IMR-90 (cell line): Measurements from ENCODE around the gene HSPA9. TPM values are rescaled to one million over a fixed set of nuclear protein-coding genes. Genes with fewer than 3 reads are reported as not detected.

ENCODE experiments used
- ATAC-seq: fragments of 200-7000 bp; cut with Tn5 transposase; 2 replicates; pipeline ENCODE4 v1.9.1; 2020; ENCODE audit warnings: low read depth, mild to moderate bottlenecking, moderate library complexity
- BruUV-seq: library from RNA; stranded (reverse); fragments of 400-500 nt; replicated peaks from 2 replicates; lab custom pipeline; 2021; lab: Mats Ljungman, UMichigan
- CTCF ChIA-PET: fragments of 300-600 bp; formaldehyde crosslinking; extraction: SDS; loops from one replicate; lab custom pipeline; 2021; ENCODE audit warnings: antibody characterized with exemption; lab: Yijun Ruan, JAX
- POLR2A ChIA-PET: fragments of 300-600 bp; sonication (Branson Sonifier 250); formaldehyde crosslinking; loops from one replicate; lab custom pipeline; 2022; ENCODE audit warnings: antibody characterized with exemption; ENCODE audit not compliant: unreplicated experiment; lab: Charles Lee
- DNase-seq: peaks from one replicate; pipeline ENCODE4 v3.0.0; 2013
- H2AFZ ChIP-seq: replicated peaks from 2 replicates; pipeline ENCODE3; 2013; ENCODE audit warnings: low read length, mild to moderate bottlenecking; ENCODE audit not compliant: poor library complexity
- H2AK5ac ChIP-seq: 2 replicates; pipeline ENCODE4 v1.6.1; 2013; ENCODE audit warnings: low read depth, low read length, inconsistent platforms
- H2AK9ac ChIP-seq: replicated peaks from 2 replicates; pipeline ENCODE3; 2013; ENCODE audit warnings: mild to moderate bottlenecking, low read depth, low read length, moderate library complexity; ENCODE audit not compliant: poor library complexity
- H2BK120ac ChIP-seq: 2 replicates; pipeline ENCODE4 v1.6.1; 2013; ENCODE audit warnings: low read depth, low read length, inconsistent platforms
- H2BK15ac ChIP-seq: 3 replicates; pipeline ENCODE4 v1.6.1; 2013; ENCODE audit warnings: low read depth, low read length, inconsistent platforms
- H2BK20ac ChIP-seq: 2 replicates; pipeline ENCODE4 v1.6.1; 2013; ENCODE audit warnings: low read depth, mild to moderate bottlenecking, inconsistent platforms, low read length, moderate library complexity
- H2BK5ac ChIP-seq: 2 replicates; pipeline ENCODE4 v1.6.1; 2013; ENCODE audit warnings: mild to moderate bottlenecking, low read depth, low read length, inconsistent platforms; ENCODE audit not compliant: poor library complexity, severe bottlenecking
- H3K14ac ChIP-seq: replicated peaks from 2 replicates; pipeline ENCODE4 v1.6.1; 2013; ENCODE audit warnings: low read depth, low read length, inconsistent platforms
- H3K18ac ChIP-seq: 2 replicates; pipeline ENCODE4 v1.6.1; 2013; ENCODE audit warnings: low read depth, low read length, control low read depth
- H3K23ac ChIP-seq: 2 replicates; pipeline ENCODE4 v1.6.1; 2013; ENCODE audit warnings: low read depth, low read length, inconsistent platforms
- H3K27ac ChIP-seq: 2 replicates; pipeline ENCODE4 v1.5.1; 2013; ENCODE audit warnings: mild to moderate bottlenecking, control low read depth, low read length; ENCODE audit not compliant: insufficient read depth
- H3K27me3 ChIP-seq: 2 replicates; pipeline ENCODE4 v1.6.1; 2013; ENCODE audit warnings: low read length; ENCODE audit not compliant: control insufficient read depth, insufficient read depth
- H3K36me3 ChIP-seq: 2 replicates; pipeline ENCODE4 v1.6.1; 2013; ENCODE audit warnings: low read length, mixed read lengths; ENCODE audit not compliant: control insufficient read depth, insufficient read depth
- H3K4ac ChIP-seq: 2 replicates; pipeline ENCODE4 v1.6.1; 2013; ENCODE audit warnings: low read depth, low read length, inconsistent platforms
- H3K4me1 ChIP-seq: 2 replicates; pipeline ENCODE4 v1.6.1; 2013; ENCODE audit warnings: low read length, mixed read lengths; ENCODE audit not compliant: control insufficient read depth, insufficient read depth
- H3K4me2 ChIP-seq: 2 replicates; pipeline ENCODE4 v1.6.1; 2013; ENCODE audit warnings: low read depth, mild to moderate bottlenecking, control low read depth, low read length, moderate library complexity
- H3K4me3 ChIP-seq: 2 replicates; pipeline ENCODE4 v1.5.1; 2013; ENCODE audit warnings: low read depth, mild to moderate bottlenecking, control low read depth, low read length, moderate library complexity; ENCODE audit not compliant: insufficient read depth
- H3K56ac ChIP-seq: 2 replicates; pipeline ENCODE4 v1.6.1; 2013; ENCODE audit warnings: low read length, inconsistent platforms; ENCODE audit not compliant: insufficient read depth; ENCODE audit errors: extremely low read depth
- H3K79me1 ChIP-seq, 2 experiments: 2 replicates each; pipeline ENCODE4 v1.6.1; 2013; ENCODE audit warnings: low read length in 2 of 2, inconsistent platforms in 1 of 2, low read depth in 1 of 2
- H3K9ac ChIP-seq: 2 replicates; pipeline ENCODE4 v1.6.1; 2013; ENCODE audit warnings: low read depth, low read length, control low read depth
- H3K9me1 ChIP-seq: 2 replicates; pipeline ENCODE4 v1.6.1; 2013; ENCODE audit warnings: low read length, inconsistent platforms; ENCODE audit not compliant: insufficient read depth
- H3K9me3 ChIP-seq: 2 replicates; pipeline ENCODE4 v1.6.1; 2013; ENCODE audit warnings: low read length; ENCODE audit not compliant: control insufficient read depth, insufficient read depth
- H4K20me1 ChIP-seq: 2 replicates; pipeline ENCODE4 v1.6.1; 2013; ENCODE audit warnings: low read length, inconsistent platforms; ENCODE audit not compliant: insufficient read depth
- H4K5ac ChIP-seq: 2 replicates; pipeline ENCODE4 v1.6.1; 2013; ENCODE audit warnings: mild to moderate bottlenecking, low read depth, low read length, control low read depth
- H4K8ac ChIP-seq, 2 experiments: 2 replicates each; pipeline ENCODE4 v1.6.1; 2013; ENCODE audit warnings: low read depth in 2 of 2, low read length in 2 of 2, control low read depth in 1 of 2, inconsistent platforms in 1 of 2
- H4K91ac ChIP-seq: 2 replicates; pipeline ENCODE4 v1.6.1; 2013; ENCODE audit warnings: low read depth, low read length, inconsistent platforms; ENCODE audit not compliant: insufficient read depth
- BHLHE40 ChIP-seq: fragments of 150-350 bp; IDR thresholded peaks from 2 replicates; pipeline ENCODE4 v1.6.1; 2016; ENCODE audit warnings: mild to moderate bottlenecking, low read depth, low read length
- ELK1 ChIP-seq: fragments of 150-350 bp; IDR thresholded peaks from 2 replicates; pipeline ENCODE4 v1.6.1; 2016; ENCODE audit warnings: low read depth, mild to moderate bottlenecking, low read length, moderate library complexity, borderline replicate concordance
- FOS ChIP-seq: fragments of 150-350 bp; IDR thresholded peaks from 2 replicates; pipeline ENCODE4 v1.6.1; 2016; ENCODE audit warnings: low read depth, low read length
- MAFK ChIP-seq: IDR thresholded peaks from 2 replicates; pipeline ENCODE4 v1.6.1; 2012; ENCODE audit warnings: low read depth, low read length, improper control_type of control experiment
- MAZ ChIP-seq: IDR thresholded peaks from 2 replicates; pipeline ENCODE4 v1.6.1; 2012; ENCODE audit warnings: low read depth, mild to moderate bottlenecking, low read length, improper control_type of control experiment, moderate library complexity, borderline replicate concordance
- MXI1 ChIP-seq: IDR thresholded peaks from 2 replicates; pipeline ENCODE4 v1.6.1; 2012; ENCODE audit warnings: low read depth, mild to moderate bottlenecking, low read length, moderate library complexity, borderline replicate concordance
- NFE2L2 ChIP-seq: fragments of 150-350 bp; IDR thresholded peaks from 2 replicates; pipeline ENCODE4 v1.6.1; 2016; ENCODE audit warnings: low read depth, mild to moderate bottlenecking, low read length
- POLR2A ChIP-seq: IDR thresholded peaks from 2 replicates; pipeline ENCODE4 v1.6.1; 2012; ENCODE audit warnings: mild to moderate bottlenecking, low read depth, low read length
- RAD21 ChIP-seq: IDR thresholded peaks from 2 replicates; pipeline ENCODE4 v1.6.1; 2012; ENCODE audit warnings: low read length, improper control_type of control experiment
- RCOR1 ChIP-seq: IDR thresholded peaks from 2 replicates; pipeline ENCODE4 v1.6.1; 2012; ENCODE audit warnings: mild to moderate bottlenecking, low read length, improper control_type of control experiment; ENCODE audit not compliant: insufficient replicate concordance
- RFX5 ChIP-seq: IDR thresholded peaks from 2 replicates; pipeline ENCODE4 v1.8.0; 2012; ENCODE audit warnings: low read depth, mild to moderate bottlenecking, low read length, moderate library complexity
- SMC3 ChIP-seq: fragments of 150-350 bp; IDR thresholded peaks from 2 replicates; pipeline ENCODE4 v1.6.1; 2016; ENCODE audit warnings: low read depth, mild to moderate bottlenecking, antibody characterized with exemption, low read length, moderate library complexity
- WGBS, 2 experiments: methylation state at CpG; one replicate each; pipeline versions ENCODE4 v1.1.5 to v1.1.7; 2013; ENCODE audit warnings: missing lambda C conversion rate in 2 of 2; ENCODE audit not compliant: insufficient read length in 1 of 2; ENCODE audit errors: extremely low coverage in 2 of 2; 5-methylcytosine and 5-hydroxymethylcytosine counted together
- dilution Hi-C: fragments of 300-500 bp; cut with HindIII; formaldehyde crosslinking; loops from one replicate; pipeline ENCODE4 v1.14.3; 2018; ENCODE audit warnings: low sequenced_read_pairs; ENCODE audit not compliant: unreplicated experiment
- in situ Hi-C: fragments of 300-500 bp; cut with MboI; formaldehyde crosslinking; loops from 3 replicates; pipeline ENCODE4 v1.14.3; 2019; ENCODE audit warnings: low sequenced_read_pairs, inconsistent platforms, mixed read lengths
- intact Hi-C: fragments of 100-400 bp; cut with micrococcal nuclease; formaldehyde crosslinking; loops from 2 replicates; pipeline ENCODE4 v1.10.0; 2022
- polyA plus RNA-seq, 3 experiments: library from polyadenylated mRNA; depleted of rRNA; stranded (reverse); fragments of >200 nt; gene quantifications; 2 replicates each; pipeline ENCODE4 v1.2.3, GENCODE V29; 2012; ENCODE audit warnings: low replicate concordance in 1 of 3
- total RNA-seq: library from RNA; depleted of rRNA; stranded (reverse); fragments of >200 nt; gene quantifications from 2 replicates; pipeline ENCODE4 v1.2.3, GENCODE V29; 2012
- TF ChIP-seq, protein P1 (sequence below): fragments of 150-350 bp; IDR thresholded peaks from 2 replicates; pipeline ENCODE4 v1.6.1; 2017; ENCODE audit warnings: mild to moderate bottlenecking, antibody characterized with exemption, low read length, low read depth
- TF ChIP-seq, protein P2 (sequence below): conservative IDR thresholded peaks from 2 replicates; pipeline ENCODE4 v1.5.1; 2012; ENCODE audit warnings: mild to moderate bottlenecking, low read depth, low read length, improper control_type of control experiment

Gene HSPA9
- total and polyA plus RNA-seq, 2 of the 4 experiments (the other 2 are of a cell fraction), result 157 to 472 TPM

- Histone ChIP-seq H3K36me3 (peaks cover 51% of the 10 kb centered on the region), H2BK120ac (no peak overlapping the region), H3K79me1 (peaks cover 22 to 32% of the 10 kb centered on the region in 2 experiments), H3K27me3 (no peaks in the 10 kb centered on the region), H3K56ac (no peak overlapping the region), H3K9me1 (no peaks in the 10 kb centered on the region), H3K9ac (no peak overlapping the region), H4K5ac (no peak overlapping the region), H4K20me1 (peaks cover 32% of the 10 kb centered on the region), H4K8ac (no peak overlapping the region), H3K4ac (no peak overlapping the region), H2BK15ac (no peak overlapping the region), H3K4me1 (no peaks in the 10 kb centered on the region), H2BK5ac (no peak overlapping the region), H2AK5ac (no peak overlapping the region), H3K27ac (no peak overlapping the region), H2AK9ac (no peak overlapping the region), H2BK20ac (no peak overlapping the region), H3K4me2 (no peak overlapping the region), H3K14ac (no peak overlapping the region), H2AFZ (no peak overlapping the region), H3K4me3 (no peak overlapping the region), H4K91ac (no peak overlapping the region), H3K9me3 (no peaks in the 10 kb centered on the region), H3K18ac (no peak overlapping the region), H3K23ac (no peak overlapping the region)
- ChIA-PET CTCF (interaction anchor here (0.5 to 1.4 kb wide), 2 partner anchors 10 to 400 kb away, joined by 3 to 4 read pairs; no protein-coding TSS in a partner anchor), POLR2A (no interaction called here)
- TF ChIP-seq MAZ (no peak), MAFK (no peak), POLR2A (no peak; the same call in 1 of the 2 replicates), BHLHE40 (no peak), FOS (no peak), RAD21 (no peak), MXI1 (no peak), SMC3 (no peak), NFE2L2 (no peak), RFX5 (no peak), RCOR1 (no peak), ELK1 (no peak)
- TF ChIP-seq, protein P1, sequence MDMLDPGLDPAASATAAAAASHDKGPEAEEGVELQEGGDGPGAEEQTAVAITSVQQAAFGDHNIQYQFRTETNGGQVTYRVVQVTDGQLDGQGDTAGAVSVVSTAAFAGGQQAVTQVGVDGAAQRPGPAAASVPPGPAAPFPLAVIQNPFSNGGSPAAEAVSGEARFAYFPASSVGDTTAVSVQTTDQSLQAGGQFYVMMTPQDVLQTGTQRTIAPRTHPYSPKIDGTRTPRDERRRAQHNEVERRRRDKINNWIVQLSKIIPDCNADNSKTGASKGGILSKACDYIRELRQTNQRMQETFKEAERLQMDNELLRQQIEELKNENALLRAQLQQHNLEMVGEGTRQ, result no peak
- TF ChIP-seq, protein P2, sequence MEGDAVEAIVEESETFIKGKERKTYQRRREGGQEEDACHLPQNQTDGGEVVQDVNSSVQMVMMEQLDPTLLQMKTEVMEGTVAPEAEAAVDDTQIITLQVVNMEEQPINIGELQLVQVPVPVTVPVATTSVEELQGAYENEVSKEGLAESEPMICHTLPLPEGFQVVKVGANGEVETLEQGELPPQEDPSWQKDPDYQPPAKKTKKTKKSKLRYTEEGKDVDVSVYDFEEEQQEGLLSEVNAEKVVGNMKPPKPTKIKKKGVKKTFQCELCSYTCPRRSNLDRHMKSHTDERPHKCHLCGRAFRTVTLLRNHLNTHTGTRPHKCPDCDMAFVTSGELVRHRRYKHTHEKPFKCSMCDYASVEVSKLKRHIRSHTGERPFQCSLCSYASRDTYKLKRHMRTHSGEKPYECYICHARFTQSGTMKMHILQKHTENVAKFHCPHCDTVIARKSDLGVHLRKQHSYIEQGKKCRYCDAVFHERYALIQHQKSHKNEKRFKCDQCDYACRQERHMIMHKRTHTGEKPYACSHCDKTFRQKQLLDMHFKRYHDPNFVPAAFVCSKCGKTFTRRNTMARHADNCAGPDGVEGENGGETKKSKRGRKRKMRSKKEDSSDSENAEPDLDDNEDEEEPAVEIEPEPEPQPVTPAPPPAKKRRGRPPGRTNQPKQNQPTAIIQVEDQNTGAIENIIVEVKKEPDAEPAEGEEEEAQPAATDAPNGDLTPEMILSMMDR, result no peak
- BruUV-seq, result no TSS peak
- in situ Hi-C loops (no loop called here), intact Hi-C loops (no loop called here), dilution Hi-C loops (no loop called here)
- ATAC-seq, result no peak
- no peak for DNase-seq
- no CpG with 5 or more reads among the region's 2 CpGs for WGBS, 2 experiments
These were observed 17.5 kb downstream of the HSPA9 start for GRCh38 chr5:138557677-138558076.
